Endothelial cell of umbilical vein (primary cell): ENCODE results near the gene TCF23. TPM values are rescaled to one million over a fixed set of nuclear protein-coding genes. Genes with fewer than 3 reads are reported as not detected.
A peak's percentile ranks its signal among the peaks of the same experiment; 100 is the strongest.

Source experiments
- BruUV-seq: library from RNA; stranded (reverse); fragments of 400-500 nt; replicated peaks from 2 replicates; lab custom pipeline; 2021; lab: Mats Ljungman, UMichigan
- CTCF ChIA-PET: fragments of 300-600, 350-600 bp; sonication (Branson Sonifier 250); formaldehyde crosslinking; loops from one replicate; lab custom pipeline; 2021; ENCODE audit warnings: antibody characterized with exemption, inconsistent platforms; lab: Charles Lee
- POLR2A ChIA-PET: fragments of 300-600, 350-600 bp; sonication (Branson Sonifier 250); formaldehyde crosslinking; loops from one replicate; lab custom pipeline; 2021; ENCODE audit warnings: antibody characterized with exemption, inconsistent platforms; lab: Charles Lee
- DNase-seq: peaks from one replicate; pipeline ENCODE4 v3.0.0-alpha.2; 2011; ENCODE audit warnings: low read depth, low spot score
- FAIRE-seq: peaks from 2 replicates; lab custom pipeline; 2011; peaks lifted over from hg19 to GRCh38; lab: Jason Lieb, UNC
- H2AFZ ChIP-seq: 2 replicates; pipeline ENCODE4 v1.6.0; 2012; ENCODE audit warnings: low read depth, low read length, control low read depth, inconsistent platforms
- H3K27ac ChIP-seq: 2 replicates; pipeline ENCODE4 v1.5.1; 2011; ENCODE audit warnings: low read depth, mild to moderate bottlenecking, control low read depth, low read length, moderate library complexity; ENCODE audit not compliant: insufficient read depth
- H3K27me3 ChIP-seq, 2 experiments: 2 replicates each; pipeline versions ENCODE4 v1.6.0 to v1.6.1; 2011; ENCODE audit warnings: low read length in 2 of 2, mixed read lengths in 1 of 2; ENCODE audit not compliant: control insufficient read depth in 2 of 2, insufficient read depth in 2 of 2
- H3K36me3 ChIP-seq, 2 experiments: 2 replicates in 1 of 2; 3 replicates in 1 of 2; pipeline ENCODE4 v1.5.1; 2011; ENCODE audit warnings: low read length in 2 of 2, mild to moderate bottlenecking in 1 of 2, moderate library complexity in 1 of 2; ENCODE audit not compliant: control insufficient read depth in 2 of 2, insufficient read depth in 2 of 2; ENCODE audit errors: extremely low read depth in 1 of 2
- H3K4me1 ChIP-seq: 3 replicates; pipeline ENCODE4 v1.5.1; 2011; ENCODE audit warnings: mild to moderate bottlenecking, low read length; ENCODE audit not compliant: control insufficient read depth, insufficient read depth; ENCODE audit errors: extremely low read depth
- H3K4me2 ChIP-seq: 2 replicates; pipeline ENCODE4 v1.6.1; 2011; ENCODE audit warnings: low read length, control low read depth, mixed read lengths; ENCODE audit not compliant: insufficient read depth
- H3K4me3 ChIP-seq, 3 experiments: fragments of 200-600 bp in 1 of 3; sonication (generic), shearing (Covaris generic) in 1 of 3; replicated peaks in 1 of 3; 2 replicates each; pipeline ENCODE4 v1.5.1; 2011 to 2016; ENCODE audit warnings: control low read depth in 3 of 3, low read length in 3 of 3, mild to moderate bottlenecking in 2 of 3, inconsistent platforms in 1 of 3, low read depth in 1 of 3, moderate library complexity in 1 of 3; ENCODE audit not compliant: insufficient read depth in 1 of 3
- H3K79me2 ChIP-seq: 2 replicates; pipeline ENCODE4 v1.6.0; 2012; ENCODE audit warnings: low read length, inconsistent platforms; ENCODE audit not compliant: control insufficient read depth, insufficient read depth
- H3K9ac ChIP-seq: replicated peaks from 2 replicates; pipeline ENCODE3; 2011; ENCODE audit warnings: low read length, control low read depth; ENCODE audit not compliant: insufficient read depth; ENCODE audit errors: extremely low read depth
- H3K9me1 ChIP-seq: replicated peaks from 3 replicates; pipeline ENCODE4 v1.6.0; 2011; ENCODE audit warnings: mild to moderate bottlenecking, low read length; ENCODE audit not compliant: control insufficient read depth, insufficient read depth; ENCODE audit errors: extremely low read depth
- H3K9me3 ChIP-seq: replicated peaks from 2 replicates; pipeline ENCODE4 v1.5.1; 2012; ENCODE audit warnings: low read length, inconsistent platforms; ENCODE audit not compliant: control insufficient read depth, insufficient read depth
- H4K20me1 ChIP-seq: replicated peaks from 2 replicates; pipeline ENCODE3; 2011; ENCODE audit warnings: mild to moderate bottlenecking, low read length; ENCODE audit not compliant: control insufficient read depth, insufficient read depth; ENCODE audit errors: extremely low read depth
- EZH2 ChIP-seq: IDR thresholded peaks from 2 replicates; pipeline ENCODE4 v1.6.1; 2012; ENCODE audit warnings: borderline replicate concordance, low read depth, mild to moderate bottlenecking, moderate library complexity, low read length, inconsistent platforms; ENCODE audit not compliant: severe bottlenecking
- FOS ChIP-seq: IDR thresholded peaks from 2 replicates; pipeline ENCODE4 v1.6.1; 2011; ENCODE audit warnings: mild to moderate bottlenecking, low read length, moderate library complexity, borderline replicate concordance; ENCODE audit not compliant: insufficient read depth
- GATA2 ChIP-seq: IDR thresholded peaks from 2 replicates; pipeline ENCODE4 v1.7.0; 2011; ENCODE audit warnings: low read depth, mild to moderate bottlenecking, moderate library complexity, mixed read lengths, low read length; ENCODE audit not compliant: insufficient read length, insufficient read depth
- JUN ChIP-seq: IDR thresholded peaks from 2 replicates; pipeline ENCODE4 v1.6.1; 2011; ENCODE audit warnings: borderline replicate concordance, low read depth; ENCODE audit not compliant: insufficient read length, insufficient read depth
- MYC ChIP-seq: IDR thresholded peaks from one replicate; pipeline ENCODE4 v1.6.1; 2011; ENCODE audit warnings: mild to moderate bottlenecking, low read depth, low read length
- POLR2A ChIP-seq: IDR thresholded peaks from 2 replicates; pipeline ENCODE4 v1.6.1; 2012; ENCODE audit warnings: low read depth, mild to moderate bottlenecking, control low read depth, low read length
- POLR2AphosphoS5 ChIP-seq: IDR thresholded peaks from 2 replicates; pipeline ENCODE4 v1.6.1; 2012; ENCODE audit warnings: low read depth, mild to moderate bottlenecking, control low read depth, low read length, moderate library complexity; ENCODE audit not compliant: insufficient read depth
- dilution Hi-C: fragments of 300-500 bp; cut with MboI; formaldehyde crosslinking; loops from one replicate; pipeline ENCODE4 v1.15.0; 2019; ENCODE audit warnings: low sequenced_read_pairs; ENCODE audit not compliant: extremely low pct_ligation_motif_present
- intact Hi-C: fragments of 100-400 bp; cut with micrococcal nuclease; formaldehyde crosslinking; loops from one replicate; pipeline ENCODE4 v1.10.0; 2022
- polyA plus RNA-seq, 4 experiments: library from polyadenylated mRNA; depleted of rRNA in 3 of 4; stranded (reverse) in 3 of 4; unstranded in 1 of 4; fragments of >200 nt; gene quantifications; 2 replicates each; pipeline versions ENCODE4 v1.2.1 to v1.2.3, GENCODE V29; 2011 to 2012; ENCODE audit warnings: missing spikeins in 1 of 4
- total RNA-seq: library from RNA; stranded (reverse); gene quantifications from 2 replicates; pipeline ENCODE4 v1.2.3, GENCODE V29; 2021
- TF ChIP-seq, protein P1 (sequence below), 2 donors: IDR thresholded peaks; 1 replicate in 1 of 2; 2 replicates in 1 of 2; pipeline ENCODE4 v1.5.1; 2011; ENCODE audit warnings: low read length in 2 of 2, mild to moderate bottlenecking in 2 of 2, moderate library complexity in 2 of 2, control low read depth in 1 of 2, inconsistent platforms in 1 of 2, low read depth in 1 of 2; ENCODE audit not compliant: insufficient read depth in 1 of 2; ENCODE audit errors: extremely low read depth in 1 of 2
- TF ChIP-seq, protein P2 (sequence below): IDR thresholded peaks from 2 replicates; pipeline ENCODE4 v1.6.1; 2011; ENCODE audit not compliant: insufficient read depth, insufficient read length

The TCF23 gene
- total and polyA plus RNA-seq, 2 donors (not counting 3 experiments of a cell fraction or from before 2014, with no cell fraction given), result not detected

DNA sequence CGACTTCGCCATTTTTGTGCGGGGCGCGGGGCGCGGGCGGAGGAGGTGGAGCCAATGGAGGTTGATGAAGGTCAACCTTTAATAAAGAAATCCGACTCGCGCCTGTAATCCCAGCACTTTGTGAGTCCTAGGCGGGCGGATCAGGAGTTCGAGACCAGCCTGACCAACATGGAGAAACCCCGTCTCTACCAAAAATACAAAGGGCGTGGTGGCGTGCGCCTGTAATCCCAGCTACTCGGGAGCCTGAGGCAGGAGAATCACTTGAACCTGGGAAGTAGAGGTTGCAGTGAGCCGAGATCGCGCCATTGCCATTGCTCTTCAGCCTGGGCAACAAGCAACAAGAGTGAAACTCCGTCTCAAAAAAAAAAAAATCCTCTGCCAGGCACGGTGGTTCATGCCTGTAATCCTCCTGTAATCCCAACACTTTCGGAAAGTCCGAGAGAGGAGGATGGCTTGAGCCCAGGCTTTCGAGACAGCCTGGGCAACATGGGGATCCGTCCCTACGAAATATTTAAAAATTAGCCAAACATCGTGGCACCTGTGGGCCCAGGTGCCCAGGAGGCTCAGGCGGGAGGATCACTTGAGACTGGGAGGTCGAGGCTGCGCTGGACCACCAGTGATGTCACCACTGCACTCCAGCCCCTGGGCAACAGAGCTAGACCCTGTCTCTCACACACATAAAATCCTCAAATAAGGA, 13.9 kb upstream of the TCF23 start:
- Histone ChIP-seq H4K20me1 (no peaks in the 10 kb centered on the region), H3K79me2 (peaks cover 18% of the 10 kb centered on the region), H3K27ac (no peak overlapping the region), H2AFZ (peak overlapping the region; percentile 81), H3K9me1 (no peaks in the 10 kb centered on the region), H3K9ac (no peak overlapping the region), H3K27me3 (no peaks in the 10 kb centered on the region), H3K36me3 (peaks cover 6 to 27% of the 10 kb centered on the region in 2 experiments), H3K4me1 (peaks cover 10% of the 10 kb centered on the region), H3K4me3 (no peak overlapping the region), H3K9me3 (no peaks in the 10 kb centered on the region), H3K4me2 (no peak overlapping the region)
- intact Hi-C loops, result loop anchor here (1.0 kb wide), 4 partner anchors 12 to 84 kb away; partner anchors contain the start of genes ABHD1, AGBL5, ATRAID and KHK
- no TSS peak for BruUV-seq
- dilution Hi-C loops, result no loop called here
- no peak for TF ChIP-seq POLR2AphosphoS5
- no peak for TF ChIP-seq POLR2A
- TF ChIP-seq EZH2, result no peak
- no peak for TF ChIP-seq GATA2
- TF ChIP-seq FOS, result no peak
- TF ChIP-seq, protein P1, sequence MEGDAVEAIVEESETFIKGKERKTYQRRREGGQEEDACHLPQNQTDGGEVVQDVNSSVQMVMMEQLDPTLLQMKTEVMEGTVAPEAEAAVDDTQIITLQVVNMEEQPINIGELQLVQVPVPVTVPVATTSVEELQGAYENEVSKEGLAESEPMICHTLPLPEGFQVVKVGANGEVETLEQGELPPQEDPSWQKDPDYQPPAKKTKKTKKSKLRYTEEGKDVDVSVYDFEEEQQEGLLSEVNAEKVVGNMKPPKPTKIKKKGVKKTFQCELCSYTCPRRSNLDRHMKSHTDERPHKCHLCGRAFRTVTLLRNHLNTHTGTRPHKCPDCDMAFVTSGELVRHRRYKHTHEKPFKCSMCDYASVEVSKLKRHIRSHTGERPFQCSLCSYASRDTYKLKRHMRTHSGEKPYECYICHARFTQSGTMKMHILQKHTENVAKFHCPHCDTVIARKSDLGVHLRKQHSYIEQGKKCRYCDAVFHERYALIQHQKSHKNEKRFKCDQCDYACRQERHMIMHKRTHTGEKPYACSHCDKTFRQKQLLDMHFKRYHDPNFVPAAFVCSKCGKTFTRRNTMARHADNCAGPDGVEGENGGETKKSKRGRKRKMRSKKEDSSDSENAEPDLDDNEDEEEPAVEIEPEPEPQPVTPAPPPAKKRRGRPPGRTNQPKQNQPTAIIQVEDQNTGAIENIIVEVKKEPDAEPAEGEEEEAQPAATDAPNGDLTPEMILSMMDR (IDR thresholded peaks at IDR 0.05; ENCODE audit: extremely low read depth in 1 of 2, insufficient read depth in 1 of 2, low read depth in 1 of 2, low read length in 2 of 2), result no peak
- TF ChIP-seq MYC, result no peak
- TF ChIP-seq, protein P2, sequence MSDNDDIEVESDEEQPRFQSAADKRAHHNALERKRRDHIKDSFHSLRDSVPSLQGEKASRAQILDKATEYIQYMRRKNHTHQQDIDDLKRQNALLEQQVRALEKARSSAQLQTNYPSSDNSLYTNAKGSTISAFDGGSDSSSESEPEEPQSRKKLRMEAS, result no peak
- no peak for TF ChIP-seq JUN
- DNase-seq (no peak), FAIRE-seq (no peak)
- ChIA-PET POLR2A (interaction anchor here (1.5 to 1.9 kb wide), 2 partner anchors 11 to 85 kb away, joined by 3 to 7 read pairs; partner anchors contain the start of gene ABHD1), CTCF (interaction anchor here (0.9 to 2.1 kb wide), 7 partner anchors 11 to 168 kb away, joined by 3 to 14 read pairs (median 10); partner anchors contain the start of genes ABHD1, KHK and TRIM54)
